ENCODE results near the gene TAF1A. TPM values are rescaled to one million over a fixed set of nuclear protein-coding genes. Genes with fewer than 3 reads are reported as not detected.

TAF1A gene
- total RNA-seq, 2 donors from 2014 or later = 13.3 to 27.6 TPM

GRCh38 chr1:222540598-222540995 lies 49.1 kb downstream of the TAF1A start:
- Mint-ChIP-seq H3K4me3 (no peak overlapping the region), H3K27ac (no peak overlapping the region), H3K27me3 (peaks cover 6 to 10% of the 10 kb centered on the region in 2 donors), H3K4me1 (ENCODE audit: low read depth in 2 of 2) (no peaks in the 10 kb centered on the region), H3K9me3 (no peaks in the 10 kb centered on the region), H3K36me3 (no peaks in the 10 kb centered on the region)
- ATAC-seq (no peak), DNase-seq (ENCODE audit: low spot score) (no peak)

GRCh38 chr1:222539951-222540597 lies 49.7 kb downstream of the TAF1A start:
- no peak for DNase-seq (ENCODE audit: low spot score)
- no peak overlapping the region for H3K4me3 Mint-ChIP-seq
- no peaks in the 10 kb centered on the region for H3K4me1 Mint-ChIP-seq (ENCODE audit: low read depth in 2 of 2)
- H3K36me3 Mint-ChIP-seq = no peaks in the 10 kb centered on the region
- no peak overlapping the region for H3K27ac Mint-ChIP-seq
- peaks cover 8 to 11% of the 10 kb centered on the region in 2 donors for H3K27me3 Mint-ChIP-seq
- no peaks in the 10 kb centered on the region for H3K9me3 Mint-ChIP-seq
- ATAC-seq = no peak

GRCh38 chr1:222535455-222535854 lies 54.3 kb downstream of the TAF1A start:
- H3K36me3 Mint-ChIP-seq = no peaks in the 10 kb centered on the region
- peaks cover 16 to 29% of the 10 kb centered on the region in 2 donors for H3K27me3 Mint-ChIP-seq
- no peaks in the 10 kb centered on the region for H3K9me3 Mint-ChIP-seq
- H3K27ac Mint-ChIP-seq = no peak overlapping the region
- ATAC-seq (no peak), DNase-seq (ENCODE audit: low spot score) (no peak)
- no peak overlapping the region for H3K4me3 Mint-ChIP-seq
- no peaks in the 10 kb centered on the region for H3K4me1 Mint-ChIP-seq (ENCODE audit: low read depth in 2 of 2)

- H3K27ac Mint-ChIP-seq = no peak overlapping the region
- no peaks in the 10 kb centered on the region for H3K36me3 Mint-ChIP-seq
- ATAC-seq = no peak
- H3K9me3 Mint-ChIP-seq = no peaks in the 10 kb centered on the region
- H3K27me3 Mint-ChIP-seq = peaks cover 23 to 36% of the 10 kb centered on the region in 2 donors
- DNase-seq (ENCODE audit: low spot score) = no peak
- H3K4me1 Mint-ChIP-seq (ENCODE audit: low read depth in 2 of 2) = peaks cover 0 to 2% of the 10 kb centered on the region in 2 donors
- no peak overlapping the region for H3K4me3 Mint-ChIP-seq
Observed at GRCh38 chr1:222530852-222531251, 58.9 kb downstream of the TAF1A start.

- Mint-ChIP-seq H3K27ac (no peak overlapping the region), H3K9me3 (no peaks in the 10 kb centered on the region)
- no peak for DNase-seq (ENCODE audit: low spot score)
Observed at GRCh38 chr1:222529916-222530315, 59.8 kb downstream of the TAF1A start.

GRCh38 chr1:222529181-222529580 lies 60.6 kb downstream of the TAF1A start:
- no peaks in the 10 kb centered on the region for H3K9me3 Mint-ChIP-seq
- H3K4me1 Mint-ChIP-seq (ENCODE audit: low read depth in 2 of 2) = peaks cover 0 to 2% of the 10 kb centered on the region in 2 donors
- H3K27me3 Mint-ChIP-seq = peaks cover 15 to 21% of the 10 kb centered on the region in 2 donors
- H3K27ac Mint-ChIP-seq = no peak overlapping the region
- H3K36me3 Mint-ChIP-seq = no peaks in the 10 kb centered on the region
- ATAC-seq = no peak
- no peak overlapping the region for H3K4me3 Mint-ChIP-seq
- DNase-seq (ENCODE audit: low spot score) = no peak

More at GRCh38 chr1:222529916-222530315, 59.8 kb downstream of the TAF1A start:
- H3K36me3 Mint-ChIP-seq = no peaks in the 10 kb centered on the region
- H3K4me1 Mint-ChIP-seq (ENCODE audit: low read depth in 2 of 2) = peaks cover 0 to 2% of the 10 kb centered on the region in 2 donors
- H3K4me3 Mint-ChIP-seq = no peak overlapping the region
- peaks cover 19 to 28% of the 10 kb centered on the region in 2 donors for H3K27me3 Mint-ChIP-seq
- no peak for ATAC-seq

- H3K27me3 Mint-ChIP-seq = peaks cover 13 to 21% of the 10 kb centered on the region in 2 donors
- no peak overlapping the region for H3K27ac Mint-ChIP-seq
- H3K4me3 Mint-ChIP-seq = no peak overlapping the region
- no peaks in the 10 kb centered on the region for H3K9me3 Mint-ChIP-seq
- peaks cover 0 to 2% of the 10 kb centered on the region in 2 donors for H3K4me1 Mint-ChIP-seq (ENCODE audit: low read depth in 2 of 2)
- no peaks in the 10 kb centered on the region for H3K36me3 Mint-ChIP-seq
- ATAC-seq (no peak), DNase-seq (ENCODE audit: low spot score) (no peak)
Observed at GRCh38 chr1:222525951-222526350, 63.8 kb downstream of the TAF1A start.

GRCh38 chr1:222523852-222524251 lies 65.9 kb downstream of the TAF1A start:
- H3K27ac Mint-ChIP-seq = no peak overlapping the region
- H3K36me3 Mint-ChIP-seq = no peaks in the 10 kb centered on the region
- H3K9me3 Mint-ChIP-seq = no peaks in the 10 kb centered on the region
- ATAC-seq (no peak), DNase-seq (ENCODE audit: low spot score) (no peak)
- peaks cover 0 to 2% of the 10 kb centered on the region in 2 donors for H3K4me1 Mint-ChIP-seq (ENCODE audit: low read depth in 2 of 2)
- no peak overlapping the region for H3K4me3 Mint-ChIP-seq
- peaks cover 12 to 21% of the 10 kb centered on the region in 2 donors for H3K27me3 Mint-ChIP-seq

- Mint-ChIP-seq H3K9me3 (no peaks in the 10 kb centered on the region), H3K4me3 (no peak overlapping the region), H3K36me3 (no peaks in the 10 kb centered on the region), H3K27me3 (peaks cover 6 to 13% of the 10 kb centered on the region in 2 donors), H3K4me1 (ENCODE audit: low read depth in 2 of 2) (peaks cover 0 to 2% of the 10 kb centered on the region in 2 donors), H3K27ac (no peak overlapping the region)
- no peak for ATAC-seq
- DNase-seq (ENCODE audit: low spot score) = no peak
Observed at GRCh38 chr1:222522105-222522915, 67.4 kb downstream of the TAF1A start.

- ATAC-seq (no peak), DNase-seq (ENCODE audit: low spot score) (no peak)
- Mint-ChIP-seq H3K4me3 (no peak overlapping the region), H3K27ac (no peak overlapping the region), H3K4me1 (ENCODE audit: low read depth in 2 of 2) (peaks cover 0 to 2% of the 10 kb centered on the region in 2 donors), H3K9me3 (no peaks in the 10 kb centered on the region), H3K27me3 (peaks cover 5 to 10% of the 10 kb centered on the region in 2 donors), H3K36me3 (no peaks in the 10 kb centered on the region)
Observed at GRCh38 chr1:222521299-222522104, 68.2 kb downstream of the TAF1A start.

Other genes with a start within 250 kb of the TAF1A start
- 1 to 10 TPM in 1 of 2 donors, under 1 TPM in 1; 0.74 to 1.8 TPM for gene HHIPL2, start 41.8 kb downstream of the TAF1A start, total RNA-seq
- 10 to 100 TPM; 41.0 to 43.6 TPM for gene MIA3, start 28.2 kb upstream of the TAF1A start, total RNA-seq
- gene AIDA, start 122.6 kb upstream of the TAF1A start, total RNA-seq = 10 to 100 TPM; 30.5 to 42.5 TPM
- gene BROX, start 122.6 kb upstream of the TAF1A start, total RNA-seq = 10 to 100 TPM; 36.3 to 38.9 TPM
- gene FAM177B, start 147.3 kb upstream of the TAF1A start, total RNA-seq = under 1 TPM in 1 of 2 donors, not detected in 1; 0.98 TPM
- 1 to 10 TPM; 2.2 to 2.9 TPM for gene DISP1, start 225.1 kb upstream of the TAF1A start, total RNA-seq